Uterus (tissue), 2 donors: Measurements from ENCODE around the gene CTBS.

Experiments used
- CTCF ChIP-seq, 4 experiments: fragments of 200-600 bp in 2 of 4; fragments of 450-650 bp in 2 of 4; sonication (generic) in 2 of 4; IDR thresholded peaks; one replicate each; pipeline ENCODE4 v1.5.1; 2016 to 2019; ENCODE audit warnings: antibody characterized with exemption in 4 of 4, mild to moderate bottlenecking in 2 of 4, moderate library complexity in 1 of 4
- POLR2A ChIP-seq, 2 donors: fragments of 450-650 bp; IDR thresholded peaks; one replicate each; pipeline ENCODE4 v1.6.1; 2016; ENCODE audit warnings: antibody characterized with exemption in 2 of 2, mild to moderate bottlenecking in 1 of 2, moderate library complexity in 1 of 2

- no peak for TF ChIP-seq CTCF (IDR thresholded peaks at IDR 0.05)
- TF ChIP-seq POLR2A (IDR thresholded peaks at IDR 0.05): no peak
Observed at GRCh38 chr1:84550826-84551225, 23.4 kb downstream of the CTBS start.
